Hepatocyte (in vitro differentiated cells): ENCODE measurements around the gene ZNF469. TPM values are rescaled to one million over a fixed set of nuclear protein-coding genes. Genes with fewer than 3 reads are reported as not detected.

Experiments
- DNase-seq: peaks from one replicate; pipeline ENCODE4 v3.0.0-alpha.2; 2016; ENCODE audit warnings: low spot score
- H2AFZ ChIP-seq: fragments of 200-600 bp; sonication (generic); 2 replicates; pipeline ENCODE4 v1.6.0; 2016; ENCODE audit warnings: antibody characterized with exemption, mild to moderate bottlenecking
- H3K27ac ChIP-seq: fragments of 200-600 bp; sonication (generic); 2 replicates; pipeline ENCODE4 v1.5.1; 2016; ENCODE audit warnings: mild to moderate bottlenecking
- H3K27me3 ChIP-seq: fragments of 200-600 bp; sonication (generic); 2 replicates; pipeline ENCODE4 v1.6.1; 2016
- H3K36me3 ChIP-seq: fragments of 200-600 bp; sonication (generic); replicated peaks from 2 replicates; pipeline ENCODE4 v1.5.1; 2016; ENCODE audit warnings: low read depth; ENCODE audit not compliant: insufficient read depth
- H3K4me1 ChIP-seq: fragments of 200-600 bp; sonication (generic); 2 replicates; pipeline ENCODE4 v1.5.1; 2016; ENCODE audit warnings: mild to moderate bottlenecking, moderate library complexity; ENCODE audit not compliant: insufficient read depth
- H3K4me2 ChIP-seq: fragments of 200-600 bp; sonication (generic); 2 replicates; pipeline ENCODE4 v1.6.0; 2016
- H3K4me3 ChIP-seq: fragments of 200-600 bp; sonication (generic); 2 replicates; pipeline ENCODE4 v1.5.1; 2016; ENCODE audit warnings: mild to moderate bottlenecking
- H3K79me2 ChIP-seq: fragments of 200-600 bp; sonication (generic); 2 replicates; pipeline ENCODE4 v1.6.0; 2017; ENCODE audit warnings: mild to moderate bottlenecking
- H3K9me2 ChIP-seq: fragments of 200-600 bp; sonication (generic); replicated peaks from 2 replicates; pipeline ENCODE4 v1.6.0; 2017; ENCODE audit warnings: mild to moderate bottlenecking; ENCODE audit not compliant: insufficient read depth
- H3K9me3 ChIP-seq: fragments of 200-600 bp; sonication (generic); 2 replicates; pipeline ENCODE4 v1.5.1; 2016; ENCODE audit warnings: low read depth, mild to moderate bottlenecking
- H4K20me1 ChIP-seq: fragments of 200-600 bp; sonication (generic); 2 replicates; pipeline ENCODE4 v1.6.0; 2016; ENCODE audit warnings: mild to moderate bottlenecking; ENCODE audit not compliant: insufficient read depth, poor library complexity, severe bottlenecking
- EZH2 ChIP-seq: fragments of 200-600 bp; sonication (generic); IDR thresholded peaks from 2 replicates; pipeline ENCODE4 v1.6.1; 2016; ENCODE audit warnings: antibody characterized with exemption, mild to moderate bottlenecking, borderline replicate concordance
- EZH2phosphoT487 ChIP-seq: fragments of 200-600 bp; sonication (generic); IDR thresholded peaks from one replicate; pipeline ENCODE4 v1.6.1; 2018; ENCODE audit warnings: antibody characterized with exemption, mild to moderate bottlenecking, low read depth, moderate library complexity; ENCODE audit not compliant: unreplicated experiment, severe bottlenecking
- WGBS: methylation state at CpG from one replicate; pipeline ENCODE4 v1.1.6; 2016; ENCODE audit warnings: low lambda C conversion rate; ENCODE audit errors: missing lambda C conversion rate; 5-methylcytosine and 5-hydroxymethylcytosine counted together
- polyA plus RNA-seq: library from polyadenylated mRNA; unstranded; fragments of >200 nt; fragmentation: Nextera tagmentation; extraction: Ambion mirVana; gene quantifications from 2 replicates; pipeline ENCODE4 v1.2.1, GENCODE V29; 2016
- total RNA-seq: library from RNA; depleted of rRNA; stranded (reverse); fragments of >200 nt; gene quantifications from 2 replicates; pipeline ENCODE4 v1.2.3, GENCODE V29; 2014
- TF ChIP-seq, protein P1 (sequence below): fragments of 200-600 bp; sonication (generic); IDR thresholded peaks from 2 replicates; pipeline ENCODE4 v1.5.1; 2016; ENCODE audit warnings: antibody characterized with exemption, mild to moderate bottlenecking; ENCODE audit not compliant: poor library complexity

ZNF469 gene
- total and polyA plus RNA-seq, 2 experiments from 2014 or later = 1.0 to 1.3 TPM

DNA sequence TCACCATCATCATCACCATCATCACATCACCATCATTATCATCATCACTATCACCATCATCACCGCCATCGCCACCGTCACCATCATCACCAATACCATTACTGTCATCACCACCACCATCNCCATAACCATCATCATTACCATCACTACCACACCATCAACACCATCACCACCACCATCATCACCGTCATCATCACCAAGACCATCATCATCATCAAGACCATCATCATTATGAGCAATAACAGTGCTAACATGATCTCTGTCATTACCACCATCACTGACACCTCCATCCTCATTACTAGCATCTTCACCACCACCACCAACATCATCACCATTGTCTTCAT, 16.1 kb upstream of the ZNF469 start:
- H3K9me3 ChIP-seq = no peaks in the 10 kb centered on the region
- H4K20me1 ChIP-seq = no peaks in the 10 kb centered on the region
- no peaks in the 10 kb centered on the region for H3K27me3 ChIP-seq
- no peaks in the 10 kb centered on the region for H3K36me3 ChIP-seq
- no peak overlapping the region for H2AFZ ChIP-seq
- no peaks in the 10 kb centered on the region for H3K9me2 ChIP-seq
- no peak for TF ChIP-seq EZH2
- no peak for TF ChIP-seq EZH2phosphoT487
- TF ChIP-seq, protein P1, sequence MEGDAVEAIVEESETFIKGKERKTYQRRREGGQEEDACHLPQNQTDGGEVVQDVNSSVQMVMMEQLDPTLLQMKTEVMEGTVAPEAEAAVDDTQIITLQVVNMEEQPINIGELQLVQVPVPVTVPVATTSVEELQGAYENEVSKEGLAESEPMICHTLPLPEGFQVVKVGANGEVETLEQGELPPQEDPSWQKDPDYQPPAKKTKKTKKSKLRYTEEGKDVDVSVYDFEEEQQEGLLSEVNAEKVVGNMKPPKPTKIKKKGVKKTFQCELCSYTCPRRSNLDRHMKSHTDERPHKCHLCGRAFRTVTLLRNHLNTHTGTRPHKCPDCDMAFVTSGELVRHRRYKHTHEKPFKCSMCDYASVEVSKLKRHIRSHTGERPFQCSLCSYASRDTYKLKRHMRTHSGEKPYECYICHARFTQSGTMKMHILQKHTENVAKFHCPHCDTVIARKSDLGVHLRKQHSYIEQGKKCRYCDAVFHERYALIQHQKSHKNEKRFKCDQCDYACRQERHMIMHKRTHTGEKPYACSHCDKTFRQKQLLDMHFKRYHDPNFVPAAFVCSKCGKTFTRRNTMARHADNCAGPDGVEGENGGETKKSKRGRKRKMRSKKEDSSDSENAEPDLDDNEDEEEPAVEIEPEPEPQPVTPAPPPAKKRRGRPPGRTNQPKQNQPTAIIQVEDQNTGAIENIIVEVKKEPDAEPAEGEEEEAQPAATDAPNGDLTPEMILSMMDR = no peak
- WGBS = 98% methylated on average over 4 of the region's 4 CpGs
- no peaks in the 10 kb centered on the region for H3K4me1 ChIP-seq
- H3K79me2 ChIP-seq = no peaks in the 10 kb centered on the region
- no peak overlapping the region for H3K4me3 ChIP-seq
- H3K4me2 ChIP-seq = no peak overlapping the region
- no peak overlapping the region for H3K27ac ChIP-seq
- no peak for DNase-seq

DNA sequence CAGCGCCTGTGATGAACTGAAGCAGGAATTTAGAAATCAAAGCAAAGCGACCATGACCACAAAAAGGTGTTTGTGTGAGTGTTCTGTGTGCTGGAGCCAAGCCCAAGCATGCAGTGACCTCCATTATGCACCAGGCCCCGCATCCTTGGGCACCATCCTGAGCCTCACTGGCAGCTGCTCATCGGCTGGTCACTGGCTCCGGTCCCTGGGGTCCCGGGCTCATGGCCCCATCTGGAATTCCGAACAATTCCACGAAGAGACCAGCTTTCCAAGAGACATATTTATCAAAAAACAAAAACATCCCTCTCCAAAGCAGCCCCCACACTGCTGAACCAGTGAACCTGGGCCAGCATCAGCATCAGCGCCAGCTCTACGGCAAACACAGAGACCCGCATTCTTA, 15.2 kb upstream of the ZNF469 start:
- Histone ChIP-seq H4K20me1 (no peaks in the 10 kb centered on the region), H3K4me2 (no peak overlapping the region), H3K9me3 (no peaks in the 10 kb centered on the region), H3K4me1 (no peaks in the 10 kb centered on the region), H3K36me3 (no peaks in the 10 kb centered on the region), H3K27me3 (no peaks in the 10 kb centered on the region), H3K4me3 (no peak overlapping the region), H3K9me2 (no peaks in the 10 kb centered on the region), H3K79me2 (no peaks in the 10 kb centered on the region), H2AFZ (no peak overlapping the region), H3K27ac (no peak overlapping the region)
- TF ChIP-seq, protein P1 = no peak
- TF ChIP-seq EZH2 = no peak
- no peak for TF ChIP-seq EZH2phosphoT487
- 92% methylated on average over 11 of the region's 11 CpGs for WGBS
- DNase-seq = no peak

DNA sequence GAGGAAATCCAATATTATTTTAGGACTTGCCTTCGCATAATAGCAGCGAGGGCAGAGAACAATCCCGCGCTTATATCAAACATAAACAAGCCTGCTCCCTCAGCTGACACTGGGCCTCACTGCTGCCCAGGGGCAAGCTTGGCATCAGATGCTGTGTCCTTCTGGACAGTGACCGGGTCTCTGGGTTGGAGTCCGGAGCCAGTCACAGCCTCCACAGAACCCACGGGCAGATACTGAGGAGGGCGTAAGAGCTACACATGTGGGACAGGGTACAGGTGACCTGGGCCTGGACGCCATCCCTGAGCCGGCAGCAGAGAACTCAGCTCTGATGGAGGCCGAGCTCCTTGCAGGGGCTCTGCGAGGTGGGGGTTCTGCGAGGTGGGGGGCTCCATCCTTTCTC, 14.7 kb upstream of the ZNF469 start:
- Histone ChIP-seq H3K9me3 (no peaks in the 10 kb centered on the region), H3K4me3 (no peak overlapping the region)
- no peak for DNase-seq

More for the DNA sequence above, 14.7 kb upstream of the ZNF469 start:
- WGBS = 93% methylated on average over 13 of the region's 13 CpGs
- no peak for TF ChIP-seq EZH2
- TF ChIP-seq, protein P1 = no peak
- no peak for TF ChIP-seq EZH2phosphoT487
- Histone ChIP-seq H3K9me2 (no peaks in the 10 kb centered on the region), H3K79me2 (no peaks in the 10 kb centered on the region), H3K4me1 (no peaks in the 10 kb centered on the region), H4K20me1 (no peaks in the 10 kb centered on the region), H3K27ac (no peak overlapping the region), H3K36me3 (no peaks in the 10 kb centered on the region), H2AFZ (no peak overlapping the region), H3K4me2 (no peak overlapping the region), H3K27me3 (no peaks in the 10 kb centered on the region)
